ENCODE data around the gene SOCS1. TPM values are rescaled to one million over a fixed set of nuclear protein-coding genes. Genes with fewer than 3 reads are reported as not detected.
A peak's percentile ranks its signal among the peaks of the same experiment; 100 is the strongest.

SOCS1 gene
- total and polyA plus RNA-seq, 9 of the 15 experiments (the other 6 are each of a cell fraction or from before 2014, with no cell fraction given), result 0.04 to 7.5 (median 2.3) TPM

GRCh38 chr16:11257131-11257938 lies 1.3 kb upstream of the SOCS1 start (continued):
- TF ChIP-seq ZNF592 (IDR thresholded peaks at IDR 0.05) (no peak), ZNF212 (CRISPR knock-in tag; IDR thresholded peaks at IDR 0.05) (no peak), RFX5 (IDR thresholded peaks at IDR 0.05; ENCODE audit: low read depth, low read length) (no peak), HDAC2 (IDR thresholded peaks at IDR 0.05) (no peak), FOXA3 (CRISPR knock-in tag; conservative IDR thresholded peaks at IDR 0.05 in 1 of 2, IDR thresholded peaks at IDR 0.05 in 1 of 2) (no peak), ZKSCAN1 (IDR thresholded peaks at IDR 0.05; ENCODE audit: low read depth, low read length) (peak; percentile 37; the same call in 1 of the 2 replicates), DNMT1 (IDR thresholded peaks at IDR 0.05) (no peak), BRF1 (IDR thresholded peaks at IDR 0.05; ENCODE audit: borderline replicate concordance, extremely low read depth, insufficient read length) (no peak), PRDM10 (IDR thresholded peaks at IDR 0.05; ENCODE audit: partially characterized antibody) (no peak), ZNF347 (CRISPR knock-in tag; IDR thresholded peaks at IDR 0.05; ENCODE audit: low read depth) (no peak), HNRNPLL (IDR thresholded peaks at IDR 0.05; ENCODE audit: low read depth, low read length, poor library complexity, severe bottlenecking) (no peak), MEIS2 (IDR thresholded peaks at IDR 0.05; ENCODE audit: partially characterized antibody) (no peak), SMC3 (conservative IDR thresholded peaks at IDR 0.05; ENCODE audit: insufficient read depth, low read depth, low read length) (peak; percentile 82), ZNF518B (CRISPR knock-in tag; IDR thresholded peaks at IDR 0.05) (no peak), ZNF583 (CRISPR knock-in tag; IDR thresholded peaks at IDR 0.05) (no peak), ZNF699 (CRISPR knock-in tag; IDR thresholded peaks at IDR 0.05; ENCODE audit: insufficient replicate concordance) (no peak)

Data from K562 (cell line).